Keratinocyte (primary cell): ENCODE measurements around the gene ADAM22. TPM values are rescaled to one million over a fixed set of nuclear protein-coding genes. Genes with fewer than 3 reads are reported as not detected.

Experiments used
- DNase-seq: peaks from one replicate; pipeline ENCODE4 v3.0.0-alpha.2; 2011; ENCODE audit warnings: low read depth, missing footprints, low spot score
- FAIRE-seq: peaks from 2 replicates; lab custom pipeline; 2011; peaks lifted over from hg19 to GRCh38; lab: Jason Lieb, UNC
- H2AFZ ChIP-seq: 2 replicates; pipeline ENCODE4 v1.6.0; 2012; ENCODE audit warnings: low read length, control low read depth, inconsistent platforms; ENCODE audit not compliant: control insufficient read depth
- H3K27ac ChIP-seq: 2 replicates; pipeline ENCODE4 v1.5.1; 2011; ENCODE audit warnings: low read length; ENCODE audit not compliant: control insufficient read depth, insufficient read depth
- H3K27me3 ChIP-seq: 3 replicates; pipeline ENCODE4 v1.6.0; 2011; ENCODE audit warnings: low read length; ENCODE audit not compliant: control insufficient read depth, insufficient read depth; ENCODE audit errors: extremely low read depth
- H3K36me3 ChIP-seq, 2 experiments: 2 replicates in 1 of 2; 3 replicates in 1 of 2; pipeline ENCODE4 v1.5.1; 2011; ENCODE audit warnings: low read length in 2 of 2, mild to moderate bottlenecking in 1 of 2; ENCODE audit not compliant: control insufficient read depth in 2 of 2, insufficient read depth in 2 of 2; ENCODE audit errors: extremely low read depth in 1 of 2
- H3K4me1 ChIP-seq: 3 replicates; pipeline ENCODE4 v1.5.1; 2011; ENCODE audit warnings: low read length; ENCODE audit not compliant: control insufficient read depth, insufficient read depth; ENCODE audit errors: extremely low read depth
- H3K4me2 ChIP-seq: 3 replicates; pipeline ENCODE4 v1.6.0; 2011; ENCODE audit warnings: low read depth, low read length; ENCODE audit not compliant: control insufficient read depth, insufficient read depth; ENCODE audit errors: extremely low read depth
- H3K4me3 ChIP-seq, 3 experiments: fragments of 200-600 bp in 1 of 3; sonication (generic) in 1 of 3; 2 replicates in 2 of 3; 3 replicates in 1 of 3; pipeline ENCODE4 v1.5.1; 2011 to 2016; ENCODE audit warnings: low read length in 3 of 3, mild to moderate bottlenecking in 3 of 3, control low read depth in 2 of 3, inconsistent platforms in 1 of 3, low read depth in 1 of 3, mixed read lengths in 1 of 3, mixed run types in 1 of 3, moderate library complexity in 1 of 3; ENCODE audit not compliant: control insufficient read depth in 2 of 3, insufficient read depth in 2 of 3; ENCODE audit errors: extremely low read depth in 1 of 3
- H3K79me2 ChIP-seq: 2 replicates; pipeline ENCODE4 v1.6.0; 2012; ENCODE audit warnings: low read length; ENCODE audit not compliant: control insufficient read depth, insufficient read depth
- H3K9ac ChIP-seq: 3 replicates; pipeline ENCODE4 v1.6.0; 2011; ENCODE audit warnings: low read length; ENCODE audit not compliant: control insufficient read depth, insufficient read depth; ENCODE audit errors: extremely low read depth
- H3K9me1 ChIP-seq: 3 replicates; pipeline ENCODE4 v1.6.0; 2011; ENCODE audit warnings: low read length; ENCODE audit not compliant: control insufficient read depth, insufficient read depth; ENCODE audit errors: extremely low read depth
- H3K9me3 ChIP-seq: 2 replicates; pipeline ENCODE4 v1.5.1; 2012; ENCODE audit warnings: low read depth, low read length; ENCODE audit not compliant: control insufficient read depth
- H4K20me1 ChIP-seq: 3 replicates; pipeline ENCODE4 v1.6.0; 2011; ENCODE audit warnings: low read length; ENCODE audit not compliant: control insufficient read depth, insufficient read depth; ENCODE audit errors: extremely low read depth
- EZH2 ChIP-seq: IDR thresholded peaks from one replicate; pipeline ENCODE4 v1.6.1; 2012; ENCODE audit warnings: inconsistent platforms, mild to moderate bottlenecking, low read length, moderate library complexity
- dilution Hi-C: fragments of 300-500 bp; cut with MboI; formaldehyde crosslinking; loops from one replicate; pipeline ENCODE4 v1.7.0; 2020; ENCODE audit warnings: low sequenced_read_pairs; ENCODE audit not compliant: extremely low pct_ligation_motif_present
- polyA plus RNA-seq, 5 experiments: library from polyadenylated mRNA; depleted of rRNA in 3 of 5; stranded (reverse) in 3 of 5; stranded (forward) in 1 of 5; unstranded in 1 of 5; fragments of >200 nt; gene quantifications; 1 replicate in 1 of 5; 2 replicates in 3 of 5; 3 replicates in 1 of 5; pipeline versions ENCODE4 v1.2.1 to v1.2.3, GENCODE V29; 2011 to 2012; ENCODE audit warnings: missing spikeins in 2 of 5, low read depth in 1 of 5, low replicate concordance in 1 of 5
- TF ChIP-seq, protein P1 (sequence below), 3 experiments: IDR thresholded peaks in 1 of 3; conservative IDR thresholded peaks in 1 of 3; optimal IDR thresholded peaks in 1 of 3; 2 replicates in 2 of 3; 3 replicates in 1 of 3; pipeline versions ENCODE3 to v1.5.1; 2011; ENCODE audit warnings: low read length in 3 of 3, mild to moderate bottlenecking in 3 of 3, moderate library complexity in 2 of 3, control low read depth in 1 of 3, inconsistent platforms in 1 of 3; ENCODE audit not compliant: insufficient read depth in 2 of 3; ENCODE audit errors: extremely low read depth in 1 of 3

The ADAM22 gene
- polyA plus RNA-seq, 1 donor (not counting 4 experiments of a cell fraction or from before 2014, with no cell fraction given), result 0.07 TPM

DNA sequence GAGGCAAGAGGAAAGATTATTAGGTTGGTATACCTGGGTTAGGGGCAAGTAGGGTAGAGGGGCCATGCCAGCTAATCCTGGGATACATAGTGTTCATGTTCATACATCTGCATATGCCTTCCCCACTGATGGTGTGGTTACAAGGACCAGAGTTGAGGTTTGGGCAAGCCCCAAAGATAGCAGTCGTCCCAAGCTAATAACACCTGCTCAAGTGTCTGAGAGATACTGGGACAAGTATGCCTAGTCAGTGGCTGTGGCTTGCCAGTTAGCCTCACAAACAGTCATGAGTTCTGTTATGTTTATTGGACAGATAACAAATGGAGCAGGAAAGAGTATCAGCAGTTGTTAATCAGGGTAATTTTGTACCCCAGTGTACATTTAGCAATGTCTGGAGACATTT is 139.6 kb downstream of the ADAM22 start:
- no peak overlapping the region for H3K27ac ChIP-seq
- DNase-seq, result no peak
- H3K4me1 ChIP-seq, result no peaks in the 10 kb centered on the region
- TF ChIP-seq EZH2, result no peak
- TF ChIP-seq, protein P1, sequence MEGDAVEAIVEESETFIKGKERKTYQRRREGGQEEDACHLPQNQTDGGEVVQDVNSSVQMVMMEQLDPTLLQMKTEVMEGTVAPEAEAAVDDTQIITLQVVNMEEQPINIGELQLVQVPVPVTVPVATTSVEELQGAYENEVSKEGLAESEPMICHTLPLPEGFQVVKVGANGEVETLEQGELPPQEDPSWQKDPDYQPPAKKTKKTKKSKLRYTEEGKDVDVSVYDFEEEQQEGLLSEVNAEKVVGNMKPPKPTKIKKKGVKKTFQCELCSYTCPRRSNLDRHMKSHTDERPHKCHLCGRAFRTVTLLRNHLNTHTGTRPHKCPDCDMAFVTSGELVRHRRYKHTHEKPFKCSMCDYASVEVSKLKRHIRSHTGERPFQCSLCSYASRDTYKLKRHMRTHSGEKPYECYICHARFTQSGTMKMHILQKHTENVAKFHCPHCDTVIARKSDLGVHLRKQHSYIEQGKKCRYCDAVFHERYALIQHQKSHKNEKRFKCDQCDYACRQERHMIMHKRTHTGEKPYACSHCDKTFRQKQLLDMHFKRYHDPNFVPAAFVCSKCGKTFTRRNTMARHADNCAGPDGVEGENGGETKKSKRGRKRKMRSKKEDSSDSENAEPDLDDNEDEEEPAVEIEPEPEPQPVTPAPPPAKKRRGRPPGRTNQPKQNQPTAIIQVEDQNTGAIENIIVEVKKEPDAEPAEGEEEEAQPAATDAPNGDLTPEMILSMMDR (optimal IDR thresholded peaks at IDR 0.05 in 1 of 3, IDR thresholded peaks at IDR 0.05 in 1 of 3, conservative IDR thresholded peaks at IDR 0.05 in 1 of 3; ENCODE audit: extremely low read depth in 1 of 3, insufficient read depth in 2 of 3, low read length in 3 of 3), result no peak
- H2AFZ ChIP-seq, result no peak overlapping the region
- H3K36me3 ChIP-seq, result no peaks in the 10 kb centered on the region
- H4K20me1 ChIP-seq, result no peaks in the 10 kb centered on the region
- dilution Hi-C loops, result no loop called here
- no peaks in the 10 kb centered on the region for H3K27me3 ChIP-seq
- H3K9me3 ChIP-seq, result no peaks in the 10 kb centered on the region
- H3K9me1 ChIP-seq, result no peaks in the 10 kb centered on the region
- H3K4me2 ChIP-seq, result no peak overlapping the region
- no peak overlapping the region for H3K4me3 ChIP-seq
- H3K79me2 ChIP-seq, result no peaks in the 10 kb centered on the region
- no peak overlapping the region for H3K9ac ChIP-seq
- FAIRE-seq, result no peak

DNA sequence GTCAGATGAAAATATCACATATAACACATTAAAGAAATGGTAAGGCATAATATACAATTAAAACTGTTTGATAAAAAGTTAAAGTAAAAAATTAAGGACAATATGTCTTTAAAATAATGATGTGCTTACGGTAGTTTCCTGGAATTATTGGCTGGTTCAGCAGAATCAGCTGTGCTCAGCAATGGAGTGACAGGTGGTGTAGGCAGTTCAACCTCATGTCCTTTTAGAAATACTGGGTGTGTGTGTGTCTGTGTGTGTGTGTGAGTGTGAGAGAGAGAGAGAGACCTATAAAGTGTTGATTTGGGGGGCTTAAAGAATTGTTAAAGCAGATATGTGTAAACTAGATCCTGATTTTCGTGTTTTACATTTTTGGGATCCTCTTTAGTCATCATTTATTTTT is 141.2 kb downstream of the ADAM22 start:
- FAIRE-seq (no peak), DNase-seq (no peak)
- Histone ChIP-seq H3K9me1 (no peaks in the 10 kb centered on the region), H3K79me2 (no peaks in the 10 kb centered on the region), H2AFZ (no peak overlapping the region), H3K36me3 (no peaks in the 10 kb centered on the region), H3K9ac (no peak overlapping the region), H4K20me1 (no peaks in the 10 kb centered on the region), H3K27ac (no peak overlapping the region), H3K4me3 (no peak overlapping the region), H3K4me1 (no peaks in the 10 kb centered on the region), H3K9me3 (no peaks in the 10 kb centered on the region), H3K4me2 (no peak overlapping the region), H3K27me3 (no peaks in the 10 kb centered on the region)
- dilution Hi-C loops, result no loop called here
- TF ChIP-seq EZH2, result no peak
- TF ChIP-seq, protein P1 (optimal IDR thresholded peaks at IDR 0.05 in 1 of 3, IDR thresholded peaks at IDR 0.05 in 1 of 3, conservative IDR thresholded peaks at IDR 0.05 in 1 of 3; ENCODE audit: extremely low read depth in 1 of 3, insufficient read depth in 2 of 3, low read length in 3 of 3), result no peak
